Activated T-helper 17 cell treated with anti-CD3 and anti-CD28 coated beads, Interleukin-2, amount 50 U/mL, for 72 hours (primary cell): ENCODE data around the gene MISP. TPM values are rescaled to one million over a fixed set of nuclear protein-coding genes. Genes with fewer than 3 reads are reported as not detected.

Experiments
- ATAC-seq: fragments of 150-1000 bp; cut with Tn5 transposase; replicated peaks from 2 replicates; pipeline ENCODE4 v1.10.0; 2021; ENCODE audit warnings: mild to moderate bottlenecking, moderate library complexity
- H3K27ac Mint-ChIP-seq: one replicate; pipeline ENCODE4 v1.8.0; 2022; ENCODE audit warnings: mixed read lengths
- H3K27me3 Mint-ChIP-seq: one replicate; pipeline ENCODE4 v1.8.0; 2022; ENCODE audit warnings: mixed read lengths
- H3K36me3 Mint-ChIP-seq: one replicate; pipeline ENCODE4 v1.8.0; 2022; ENCODE audit warnings: low read depth, mild to moderate bottlenecking, mixed read lengths
- H3K4me1 Mint-ChIP-seq: one replicate; pipeline ENCODE4 v1.8.0; 2022; ENCODE audit warnings: mixed read lengths
- H3K4me3 Mint-ChIP-seq: one replicate; pipeline ENCODE4 v1.8.0; 2022; ENCODE audit warnings: mild to moderate bottlenecking, mixed read lengths
- H3K9me3 Mint-ChIP-seq: one replicate; pipeline ENCODE4 v1.8.0; 2022; ENCODE audit warnings: mixed read lengths
- total RNA-seq, 2 donors: library from RNA; stranded (reverse); gene quantifications; one replicate each; pipeline ENCODE4 v1.2.3, GENCODE V29; 2022

Gene MISP
- total RNA-seq, 2 donors from 2014 or later = 0.45 to 0.50 TPM

DNA sequence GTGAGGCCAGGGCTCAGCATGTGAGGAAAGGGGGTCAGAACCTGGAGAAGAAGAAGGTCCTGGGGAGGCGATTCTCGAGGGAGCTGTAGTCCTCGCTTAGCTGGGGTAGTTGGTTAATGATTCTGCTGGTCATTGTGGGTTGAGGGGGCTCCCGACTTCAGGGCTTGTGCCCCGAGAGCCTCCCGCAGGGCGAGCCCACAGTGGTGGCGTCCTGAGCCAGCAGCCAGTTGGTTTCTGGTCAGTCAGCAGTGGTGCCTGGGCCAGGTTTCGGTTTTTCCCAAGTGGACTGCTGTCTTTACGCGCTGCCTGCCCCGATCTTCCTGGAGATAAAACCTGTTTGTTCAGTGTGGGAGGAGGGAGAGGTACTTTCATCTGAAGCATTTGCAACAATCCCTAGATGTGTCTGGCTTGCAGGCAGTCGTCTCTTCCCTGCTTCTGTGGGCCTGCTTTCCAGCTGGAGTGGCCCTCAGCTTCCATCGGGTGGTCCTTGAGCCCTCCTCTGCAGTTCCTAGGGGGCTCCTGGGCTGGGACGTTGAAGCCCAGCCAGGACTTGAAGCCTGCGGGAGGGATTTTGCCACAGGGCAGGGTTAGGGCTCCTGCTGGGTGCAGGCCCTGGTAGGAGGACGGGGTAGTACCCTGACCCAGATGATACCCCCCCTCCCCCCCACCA, 49.6 kb downstream of the MISP start:
- Mint-ChIP-seq H3K36me3 (peaks cover 72% of the 10 kb centered on the region), H3K27me3 (no peaks in the 10 kb centered on the region), H3K27ac (peak overlapping the region; percentile 92), H3K9me3 (no peaks in the 10 kb centered on the region), H3K4me3 (peak overlapping the region; percentile 93), H3K4me1 (peaks cover 19% of the 10 kb centered on the region)
- no peak for ATAC-seq

- peak overlapping the region; percentile 73 for H3K27ac Mint-ChIP-seq
- H3K9me3 Mint-ChIP-seq = no peaks in the 10 kb centered on the region
- peaks cover 19% of the 10 kb centered on the region for H3K4me1 Mint-ChIP-seq
- peaks cover 75% of the 10 kb centered on the region for H3K36me3 Mint-ChIP-seq
- H3K4me3 Mint-ChIP-seq = peak overlapping the region; percentile 93
- no peaks in the 10 kb centered on the region for H3K27me3 Mint-ChIP-seq
- no peak for ATAC-seq
Observed at GRCh38 chr19:801030-801860, 50.3 kb downstream of the MISP start.

- peaks cover 82% of the 10 kb centered on the region for H3K36me3 Mint-ChIP-seq
- H3K27me3 Mint-ChIP-seq = no peaks in the 10 kb centered on the region
- H3K9me3 Mint-ChIP-seq = no peaks in the 10 kb centered on the region
- peaks cover 19% of the 10 kb centered on the region for H3K4me1 Mint-ChIP-seq
- no peak for ATAC-seq
- H3K4me3 Mint-ChIP-seq = peak overlapping the region; percentile 93
- H3K27ac Mint-ChIP-seq = peak overlapping the region; percentile 73
Observed at GRCh38 chr19:801861-802497, 51.1 kb downstream of the MISP start.

DNA sequence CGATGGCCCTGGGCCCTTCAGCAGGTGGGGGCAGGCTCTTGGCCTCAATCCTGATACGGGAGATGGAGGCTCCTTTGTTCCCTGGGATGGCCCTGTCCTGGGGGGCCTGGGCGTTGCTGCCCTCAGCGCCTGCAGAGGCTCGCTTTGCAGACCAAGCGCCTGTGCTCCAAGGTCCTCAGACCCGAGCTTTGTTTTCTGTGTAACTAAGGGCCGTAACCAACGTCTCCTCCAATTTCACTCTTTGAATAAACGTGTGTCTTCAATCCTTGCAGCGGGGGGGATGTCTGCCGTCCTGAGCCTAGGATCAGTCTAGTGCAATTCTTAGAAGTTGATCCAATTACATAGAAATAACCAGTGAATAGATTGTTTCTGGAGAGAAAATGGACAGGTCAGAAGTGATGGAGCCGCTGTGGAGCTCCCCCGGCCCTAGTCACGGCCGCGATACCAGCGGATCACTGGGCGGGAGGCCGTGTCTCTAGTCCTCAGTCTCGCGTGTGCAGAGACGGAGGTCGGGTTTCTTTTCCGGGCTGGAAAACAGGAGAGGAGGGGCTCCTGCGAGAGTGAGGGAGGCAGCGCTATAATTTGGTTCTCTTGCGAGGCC, 51.7 kb downstream of the MISP start:
- Mint-ChIP-seq H3K4me3 (peak overlapping the region; percentile 93), H3K4me1 (peaks cover 24% of the 10 kb centered on the region)

GRCh38 chr19:803099-803561, 52.2 kb downstream of the MISP start:
- peaks cover 91% of the 10 kb centered on the region for H3K36me3 Mint-ChIP-seq
- peak overlapping the region; percentile 93 for H3K4me3 Mint-ChIP-seq
- peaks cover 27% of the 10 kb centered on the region for H3K4me1 Mint-ChIP-seq
- no peaks in the 10 kb centered on the region for H3K9me3 Mint-ChIP-seq
- H3K27ac Mint-ChIP-seq = no peak overlapping the region
- no peak for ATAC-seq
- no peaks in the 10 kb centered on the region for H3K27me3 Mint-ChIP-seq

More for the DNA sequence above, 51.7 kb downstream of the MISP start:
- Mint-ChIP-seq H3K27ac (no peak overlapping the region), H3K36me3 (peaks cover 88% of the 10 kb centered on the region), H3K9me3 (no peaks in the 10 kb centered on the region), H3K27me3 (no peaks in the 10 kb centered on the region)
- ATAC-seq = no peak

GRCh38 chr19:803686-804418, 52.9 kb downstream of the MISP start:
- H3K27me3 Mint-ChIP-seq = no peaks in the 10 kb centered on the region
- ATAC-seq = no peak

GRCh38 chr19:804419-805165, 53.7 kb downstream of the MISP start:
- Mint-ChIP-seq H3K27me3 (no peaks in the 10 kb centered on the region), H3K27ac (no peak overlapping the region), H3K4me3 (no peak overlapping the region), H3K4me1 (peaks cover 25% of the 10 kb centered on the region), H3K36me3 (peaks cover 89% of the 10 kb centered on the region), H3K9me3 (no peaks in the 10 kb centered on the region)
- ATAC-seq = no peak

More at GRCh38 chr19:803686-804418, 52.9 kb downstream of the MISP start:
- Mint-ChIP-seq H3K9me3 (no peaks in the 10 kb centered on the region), H3K27ac (no peak overlapping the region), H3K4me3 (peak overlapping the region; percentile 93), H3K4me1 (peaks cover 27% of the 10 kb centered on the region), H3K36me3 (peaks cover 89% of the 10 kb centered on the region)

DNA sequence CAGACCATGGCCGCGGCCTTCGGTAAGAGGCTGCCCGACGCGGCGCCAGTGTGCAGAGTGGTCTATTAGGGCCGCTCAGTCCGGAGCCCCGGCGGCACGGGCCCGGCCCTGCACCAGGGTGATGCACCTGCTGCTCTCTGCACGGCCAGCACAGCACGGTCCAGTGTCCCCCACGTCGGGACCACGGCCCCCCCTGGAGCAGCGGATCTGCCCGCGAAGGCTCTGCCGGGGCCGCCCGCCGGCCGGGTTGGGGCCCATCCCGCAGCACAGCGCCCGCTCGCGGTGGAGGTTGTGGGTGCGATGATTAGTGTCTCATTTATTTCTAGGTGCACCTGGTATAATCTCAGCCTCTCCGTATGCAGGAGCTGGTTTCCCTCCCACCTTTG, 54.2 kb downstream of the MISP start:
- no peaks in the 10 kb centered on the region for H3K9me3 Mint-ChIP-seq
- H3K27me3 Mint-ChIP-seq = no peaks in the 10 kb centered on the region
- H3K4me1 Mint-ChIP-seq = peaks cover 20% of the 10 kb centered on the region
- H3K36me3 Mint-ChIP-seq = peaks cover 89% of the 10 kb centered on the region
- ATAC-seq = no peak
- H3K27ac Mint-ChIP-seq = no peak overlapping the region
- H3K4me3 Mint-ChIP-seq = no peak overlapping the region

DNA sequence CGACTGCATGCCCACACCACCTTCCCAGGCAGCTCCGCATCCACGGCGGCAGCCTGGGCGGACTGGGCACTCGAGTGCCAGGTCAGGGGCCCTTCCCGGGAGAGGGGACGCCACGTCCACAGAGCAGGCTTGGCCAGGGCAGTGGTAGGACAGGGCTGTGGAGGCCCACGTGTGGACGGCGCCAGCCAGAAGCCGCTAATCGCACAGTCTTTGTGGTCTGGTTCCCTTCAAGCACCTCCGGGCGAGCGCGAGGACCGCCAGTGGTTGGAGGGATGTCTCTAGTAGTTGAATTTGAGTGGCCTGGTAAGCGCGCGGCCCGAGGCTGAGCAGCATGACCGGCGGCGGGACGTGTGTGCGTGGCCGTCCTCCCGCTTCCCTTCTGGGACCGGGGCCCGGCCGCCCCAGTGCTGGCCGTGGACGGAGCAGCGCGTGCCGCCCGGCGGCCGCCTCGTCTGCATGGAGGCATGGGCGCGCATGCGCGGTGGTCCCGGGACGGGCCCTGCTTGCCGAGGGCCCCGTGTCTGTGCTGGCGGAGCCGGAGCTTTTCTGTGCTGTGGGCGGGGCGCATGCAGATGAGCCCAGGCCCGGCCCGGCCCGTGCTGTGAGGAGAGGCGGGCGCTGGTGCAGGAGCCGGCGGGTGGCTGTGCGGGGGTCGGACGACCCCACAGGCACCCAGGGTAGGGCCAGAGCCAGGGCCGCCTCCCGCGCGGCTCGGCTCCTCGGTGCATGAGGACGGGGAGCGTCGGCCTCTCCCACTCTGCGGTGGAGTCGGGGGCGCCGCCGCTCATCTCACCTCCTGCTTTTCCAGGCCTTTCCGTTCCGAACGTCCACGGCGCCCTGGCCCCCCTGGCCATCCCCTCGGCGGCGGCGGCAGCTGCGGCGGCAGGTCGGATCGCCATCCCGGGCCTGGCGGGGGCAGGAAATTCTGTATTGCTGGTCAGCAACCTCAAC, 55.0 kb downstream of the MISP start:
- Mint-ChIP-seq H3K27ac (no peak overlapping the region), H3K27me3 (no peaks in the 10 kb centered on the region), H3K9me3 (no peaks in the 10 kb centered on the region), H3K4me1 (peaks cover 13% of the 10 kb centered on the region), H3K36me3 (peaks cover 89% of the 10 kb centered on the region), H3K4me3 (no peak overlapping the region)
- no peak for ATAC-seq

DNA sequence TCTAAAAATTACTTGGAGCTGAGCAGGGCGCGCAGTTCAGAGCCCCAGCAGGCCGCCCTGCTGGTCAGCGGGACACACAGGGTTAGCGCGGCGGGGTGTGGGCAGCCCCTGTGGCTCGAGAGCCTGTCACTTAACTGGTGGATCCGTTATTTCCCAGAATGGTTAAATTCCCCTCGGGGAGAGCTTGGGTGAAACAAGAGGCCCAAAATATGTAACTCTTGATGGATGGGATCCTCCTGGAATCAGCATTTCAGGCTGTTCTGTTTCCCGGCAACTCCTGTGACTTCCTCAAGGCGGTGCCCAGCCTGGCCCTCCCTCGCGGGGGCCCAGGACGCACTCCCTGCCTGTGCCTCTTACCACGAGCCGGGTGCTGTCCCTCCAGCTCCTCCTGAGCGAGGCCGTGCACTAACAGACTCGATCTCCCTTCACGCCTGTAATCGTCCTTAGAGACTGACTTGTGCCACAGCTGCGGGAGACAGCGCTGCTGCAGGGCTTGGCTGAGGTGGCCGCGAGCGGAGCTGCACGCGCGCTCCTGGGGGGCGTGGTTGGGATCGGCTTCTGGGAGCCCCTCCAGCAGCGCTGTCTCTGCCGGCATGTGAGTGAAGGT, 56.0 kb downstream of the MISP start:
- Mint-ChIP-seq H3K4me3 (no peak overlapping the region), H3K4me1 (peaks cover 13% of the 10 kb centered on the region), H3K9me3 (no peaks in the 10 kb centered on the region), H3K27me3 (no peaks in the 10 kb centered on the region), H3K27ac (no peak overlapping the region), H3K36me3 (peaks cover 88% of the 10 kb centered on the region)
- no peak for ATAC-seq

- no peak for ATAC-seq
- peaks cover 81% of the 10 kb centered on the region for H3K36me3 Mint-ChIP-seq
- H3K4me3 Mint-ChIP-seq = no peak overlapping the region
- H3K9me3 Mint-ChIP-seq = no peaks in the 10 kb centered on the region
- peaks cover 9% of the 10 kb centered on the region for H3K4me1 Mint-ChIP-seq
- H3K27ac Mint-ChIP-seq = no peak overlapping the region
- H3K27me3 Mint-ChIP-seq = no peaks in the 10 kb centered on the region
Observed at GRCh38 chr19:807627-808422, 56.9 kb downstream of the MISP start.

- peaks cover 8% of the 10 kb centered on the region for H3K4me1 Mint-ChIP-seq
- H3K9me3 Mint-ChIP-seq = no peaks in the 10 kb centered on the region
- no peaks in the 10 kb centered on the region for H3K27me3 Mint-ChIP-seq
- no peak overlapping the region for H3K27ac Mint-ChIP-seq
- H3K4me3 Mint-ChIP-seq = no peak overlapping the region
- ATAC-seq = no peak
- peaks cover 75% of the 10 kb centered on the region for H3K36me3 Mint-ChIP-seq
Observed at GRCh38 chr19:808423-808775, 57.5 kb downstream of the MISP start.
